ENCODE results near the gene ARHGEF7. TPM values are rescaled to one million over a fixed set of nuclear protein-coding genes. Genes with fewer than 3 reads are reported as not detected.
"Not testable (repeated sequence)": the region's sequence is repeated elsewhere in the genome, so short reads cannot be mapped to it uniquely, and the experiment has no call there.

Gene ARHGEF7, protein sequence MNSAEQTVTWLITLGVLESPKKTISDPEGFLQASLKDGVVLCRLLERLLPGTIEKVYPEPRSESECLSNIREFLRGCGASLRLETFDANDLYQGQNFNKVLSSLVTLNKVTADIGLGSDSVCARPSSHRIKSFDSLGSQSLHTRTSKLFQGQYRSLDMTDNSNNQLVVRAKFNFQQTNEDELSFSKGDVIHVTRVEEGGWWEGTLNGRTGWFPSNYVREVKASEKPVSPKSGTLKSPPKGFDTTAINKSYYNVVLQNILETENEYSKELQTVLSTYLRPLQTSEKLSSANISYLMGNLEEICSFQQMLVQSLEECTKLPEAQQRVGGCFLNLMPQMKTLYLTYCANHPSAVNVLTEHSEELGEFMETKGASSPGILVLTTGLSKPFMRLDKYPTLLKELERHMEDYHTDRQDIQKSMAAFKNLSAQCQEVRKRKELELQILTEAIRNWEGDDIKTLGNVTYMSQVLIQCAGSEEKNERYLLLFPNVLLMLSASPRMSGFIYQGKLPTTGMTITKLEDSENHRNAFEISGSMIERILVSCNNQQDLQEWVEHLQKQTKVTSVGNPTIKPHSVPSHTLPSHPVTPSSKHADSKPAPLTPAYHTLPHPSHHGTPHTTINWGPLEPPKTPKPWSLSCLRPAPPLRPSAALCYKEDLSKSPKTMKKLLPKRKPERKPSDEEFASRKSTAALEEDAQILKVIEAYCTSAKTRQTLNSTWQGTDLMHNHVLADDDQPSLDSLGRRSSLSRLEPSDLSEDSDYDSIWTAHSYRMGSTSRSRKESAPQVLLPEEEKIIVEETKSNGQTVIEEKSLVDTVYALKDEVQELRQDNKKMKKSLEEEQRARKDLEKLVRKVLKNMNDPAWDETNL
- 52.8 and 55.0 TPM in 2 replicates for total RNA-seq
- 31.5 TPM for polyA plus RNA-seq (2012)

DNA sequence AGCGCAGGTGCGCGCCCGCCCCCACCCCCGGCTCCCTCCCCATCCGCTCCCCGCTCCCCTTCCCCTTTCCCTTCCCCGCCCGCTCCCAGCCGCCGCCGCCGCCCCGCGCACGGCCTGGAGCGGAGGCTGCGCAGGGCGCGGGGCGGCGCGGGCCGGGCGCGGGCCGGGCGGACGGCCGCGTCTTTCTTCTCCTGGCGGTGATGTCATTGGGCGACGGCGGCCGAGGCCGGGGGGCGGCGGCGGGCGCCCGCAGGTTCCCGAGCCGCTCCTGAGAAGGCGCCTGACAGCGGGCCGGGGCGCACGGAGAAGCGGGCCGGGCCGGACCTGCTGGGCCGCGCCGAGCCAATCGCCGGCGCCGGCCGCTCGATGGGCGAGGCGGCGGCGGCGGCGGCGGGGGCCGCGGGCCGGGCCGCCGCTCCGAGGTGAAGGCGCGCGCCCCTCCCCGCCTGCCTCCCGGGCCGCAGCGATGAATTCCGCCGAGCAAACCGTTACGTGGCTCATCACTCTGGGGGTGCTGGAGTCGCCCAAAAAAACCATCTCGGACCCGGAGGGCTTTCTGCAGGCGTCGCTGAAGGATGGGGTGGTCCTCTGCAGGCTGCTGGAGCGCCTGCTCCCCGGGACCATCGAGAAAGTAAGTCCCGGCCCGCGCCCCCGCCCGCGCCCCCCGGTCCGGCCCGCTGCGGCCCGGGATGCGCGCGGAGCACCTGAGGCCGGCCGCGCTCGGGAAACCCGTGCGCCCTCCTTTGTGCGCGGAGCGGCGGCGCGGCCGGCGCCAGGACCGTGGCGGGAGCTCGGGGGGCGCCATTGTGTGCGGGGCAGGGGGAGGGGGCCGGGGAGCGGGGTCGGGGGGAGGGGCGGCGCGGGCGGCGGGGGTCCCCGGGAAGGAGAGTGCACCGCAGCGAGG, at the start of gene ARHGEF7:
Gene ARHGEF7, plus strand, starts transcription at position 250 of the 904 bp plus-strand sequence. Its CDS starts 217 bp downstream, at position 467.
- peak; percentile 24 for DNase-seq (ENCODE audit: low read depth)

DNA sequence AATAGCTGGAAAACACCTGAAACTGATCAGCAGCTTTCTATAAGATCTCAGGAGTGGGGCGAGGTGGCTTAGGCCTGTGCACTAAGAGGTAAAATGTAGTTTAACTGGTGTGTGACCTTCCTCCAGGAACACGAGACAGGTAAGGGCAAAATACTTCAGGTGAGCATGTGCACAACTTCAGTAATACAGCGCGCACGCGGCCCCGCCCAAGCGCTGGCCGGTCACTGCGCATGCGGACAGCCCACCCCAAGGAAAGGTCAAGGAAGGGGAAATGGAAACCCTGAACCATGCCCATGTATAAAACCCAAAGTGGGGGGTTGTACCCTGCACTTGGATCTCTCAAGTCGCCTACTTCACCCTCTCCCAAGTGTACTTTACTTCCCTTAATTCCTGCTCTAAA, 49.4 kb upstream of the ARHGEF7 start:
- DNase-seq (ENCODE audit: low read depth) = no peak

DNA sequence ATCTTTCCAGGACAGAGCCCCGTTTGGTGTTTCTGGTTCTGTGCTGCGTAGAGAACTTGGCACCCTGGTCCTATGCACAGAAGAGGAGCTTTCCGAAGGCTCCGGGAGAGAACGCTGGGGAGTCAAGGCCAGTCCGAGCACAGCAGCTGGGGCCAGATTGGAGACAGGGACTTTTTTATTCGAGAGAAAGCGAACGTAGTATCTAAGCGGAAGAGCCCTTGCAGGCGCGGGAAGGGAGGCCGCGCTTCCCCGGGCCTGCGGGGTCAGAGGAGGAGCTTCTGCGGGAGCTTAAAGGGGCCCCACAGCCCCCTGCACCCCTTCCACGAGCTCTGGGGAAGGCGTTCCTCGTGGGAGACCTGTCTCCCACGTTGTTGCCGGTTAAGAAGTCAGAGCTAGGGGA, 48.6 kb upstream of the ARHGEF7 start:
- no peak for DNase-seq (ENCODE audit: low read depth)

DNA sequence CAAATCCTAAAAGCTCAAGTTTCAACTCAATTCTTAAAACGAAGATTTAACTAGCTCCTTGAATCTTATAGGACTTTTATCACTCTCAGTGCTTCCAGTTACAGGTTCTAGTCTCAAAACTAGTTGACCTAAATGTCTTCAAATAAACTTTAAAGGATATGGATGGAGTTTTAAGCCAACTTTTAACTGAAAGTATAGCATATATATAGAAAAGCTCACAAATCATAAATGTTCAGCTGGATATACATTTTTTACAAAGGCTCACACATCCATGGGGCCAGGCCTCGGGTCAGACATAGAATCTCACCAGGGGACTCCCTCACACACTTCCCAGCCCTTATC, 47.1 kb upstream of the ARHGEF7 start:
- no peak for DNase-seq (ENCODE audit: low read depth)

DNA sequence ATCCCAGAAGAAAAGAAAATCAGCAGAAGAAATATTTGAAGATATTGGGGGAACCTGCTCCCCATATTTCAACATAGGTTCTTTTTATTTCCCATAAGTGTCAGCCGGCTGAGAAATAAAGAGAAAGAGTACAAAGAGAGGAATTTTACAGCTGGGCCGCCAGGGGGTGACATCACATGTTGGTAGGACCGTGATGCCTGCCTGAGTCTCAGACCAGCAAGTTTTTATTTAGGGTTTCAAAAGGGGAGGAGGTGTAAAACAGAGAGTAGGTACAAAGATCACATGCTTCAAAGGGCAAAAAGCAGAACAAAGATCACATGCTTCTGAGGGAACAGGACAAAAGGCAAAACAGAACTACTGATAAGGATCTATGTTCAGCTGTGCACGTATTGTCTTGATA, 44.0 kb upstream of the ARHGEF7 start:
- not testable (repeated sequence) for DNase-seq (ENCODE audit: low read depth)

DNA sequence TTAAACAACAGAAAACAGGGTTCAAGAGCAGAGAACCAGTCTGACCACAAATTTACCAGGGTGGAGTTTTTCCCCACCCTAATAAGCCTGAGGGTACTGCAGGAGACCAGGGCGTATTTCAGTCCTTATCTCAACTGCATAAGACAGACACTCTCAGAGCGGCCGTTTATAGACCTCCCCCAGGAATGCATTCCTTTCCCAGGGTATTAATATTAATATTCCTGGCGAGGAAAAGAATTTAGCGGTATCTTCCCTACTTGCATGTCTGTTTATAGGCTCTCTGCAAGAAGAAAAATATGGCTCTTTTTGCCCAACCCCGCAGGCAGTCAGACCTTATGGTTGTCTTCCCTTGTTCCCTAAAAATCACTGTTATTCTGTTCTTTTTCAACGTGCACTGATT, 43.6 kb upstream of the ARHGEF7 start:
- DNase-seq (ENCODE audit: low read depth) = not testable (repeated sequence)

DNA sequence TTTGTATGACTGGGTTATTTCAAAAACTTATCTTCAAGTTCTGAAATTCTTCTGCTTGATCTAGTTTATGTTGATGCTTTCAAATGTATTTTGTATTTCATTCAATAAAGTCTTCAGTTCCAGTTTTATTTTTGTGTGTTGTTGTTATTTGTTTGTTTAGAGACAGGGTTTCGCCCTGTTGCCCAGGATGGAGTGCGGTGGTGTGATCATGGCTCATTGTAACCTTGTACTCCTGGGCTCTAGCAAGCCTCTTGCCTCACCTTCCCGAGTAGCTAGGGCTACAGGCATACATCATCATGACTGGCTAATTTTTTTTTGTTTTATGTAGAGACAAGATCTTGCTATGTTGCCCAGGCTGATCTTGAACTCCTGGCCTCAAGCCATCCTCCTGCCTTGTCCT, 40.3 kb upstream of the ARHGEF7 start:
- DNase-seq (ENCODE audit: low read depth) = no peak

DNA sequence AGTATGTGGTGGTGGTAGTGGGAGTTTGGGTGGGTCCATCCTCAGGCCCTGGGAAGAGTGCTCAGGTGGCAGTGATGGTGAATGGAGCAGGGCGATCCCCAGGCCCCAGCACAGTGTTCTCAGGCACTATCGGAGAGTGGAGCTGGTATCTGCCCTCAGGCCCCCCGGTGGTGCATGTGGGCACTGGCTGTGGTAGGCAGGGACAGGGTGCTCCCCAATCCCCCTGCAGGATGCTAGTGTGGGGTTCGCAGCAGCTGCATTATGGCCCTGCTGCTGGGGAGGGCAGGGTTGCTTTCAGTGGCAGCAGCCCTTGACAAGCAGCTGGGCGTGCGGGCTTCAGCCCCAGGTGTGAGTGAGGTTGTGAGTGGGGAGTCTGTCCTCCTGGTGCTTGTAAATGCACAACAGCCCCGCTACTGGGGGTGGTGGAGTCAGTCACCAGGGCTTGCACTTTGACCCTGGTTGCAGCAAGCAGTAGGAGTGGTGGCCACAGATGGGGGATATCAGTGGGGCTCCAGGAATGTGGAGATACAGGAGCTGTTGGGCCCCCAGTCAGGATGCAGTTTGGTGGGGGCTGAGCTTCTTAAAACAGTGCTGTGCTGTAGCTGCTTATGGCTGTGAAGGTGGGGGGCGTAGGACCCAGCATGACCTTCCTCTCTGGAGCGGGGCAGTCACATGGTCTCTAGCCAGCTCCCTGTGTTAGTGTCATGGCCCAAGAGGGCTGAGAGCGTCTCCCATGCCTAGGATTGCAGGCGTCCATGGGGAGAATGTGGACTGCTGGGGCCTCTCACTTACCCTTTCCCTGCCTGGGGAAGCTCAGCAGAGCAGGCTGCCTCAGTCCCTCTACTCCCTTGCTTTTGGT, 38.7 kb upstream of the ARHGEF7 start:
- no peak for DNase-seq (ENCODE audit: low read depth)

DNA sequence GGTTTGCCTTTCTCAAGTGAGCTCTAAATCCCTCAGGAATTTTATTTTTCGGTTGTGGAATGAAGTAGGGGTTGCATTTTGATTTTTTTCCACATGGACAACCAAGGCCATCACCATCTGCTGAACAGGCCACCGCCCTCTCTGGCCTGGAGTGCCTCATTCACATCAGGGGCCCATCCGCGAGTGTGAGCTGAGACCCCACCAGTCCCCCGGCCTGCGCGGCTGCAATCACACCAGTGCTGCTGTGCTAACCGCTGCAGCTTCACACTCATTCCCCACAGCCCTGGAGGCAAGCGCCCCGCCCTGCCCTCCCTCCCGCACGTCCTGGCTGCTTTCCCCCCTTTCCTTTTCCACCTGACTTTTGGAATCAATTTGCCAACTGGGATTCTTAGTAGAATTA, 35.7 kb upstream of the ARHGEF7 start:
- no peak for DNase-seq (ENCODE audit: low read depth)

DNA sequence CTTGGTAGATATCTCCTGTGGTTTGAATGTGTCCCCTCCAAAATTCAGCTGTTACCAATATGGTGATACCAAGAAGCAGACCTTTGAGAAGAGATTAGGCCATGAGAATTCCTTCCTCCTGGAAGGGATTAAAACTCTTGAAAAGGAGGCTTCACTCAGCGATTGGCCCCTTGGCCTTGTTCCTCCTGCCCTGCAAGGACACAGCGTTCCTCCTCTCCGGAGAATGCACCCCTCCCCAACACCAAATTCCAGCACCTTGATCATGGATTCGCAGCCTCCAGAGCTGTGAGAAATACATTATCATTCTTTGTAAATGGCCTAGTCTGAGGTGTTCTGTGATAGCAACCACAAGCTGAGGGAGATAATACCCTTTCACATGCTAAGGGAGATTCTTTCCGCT, 34.5 kb upstream of the ARHGEF7 start:
- no peak for DNase-seq (ENCODE audit: low read depth)

DNA sequence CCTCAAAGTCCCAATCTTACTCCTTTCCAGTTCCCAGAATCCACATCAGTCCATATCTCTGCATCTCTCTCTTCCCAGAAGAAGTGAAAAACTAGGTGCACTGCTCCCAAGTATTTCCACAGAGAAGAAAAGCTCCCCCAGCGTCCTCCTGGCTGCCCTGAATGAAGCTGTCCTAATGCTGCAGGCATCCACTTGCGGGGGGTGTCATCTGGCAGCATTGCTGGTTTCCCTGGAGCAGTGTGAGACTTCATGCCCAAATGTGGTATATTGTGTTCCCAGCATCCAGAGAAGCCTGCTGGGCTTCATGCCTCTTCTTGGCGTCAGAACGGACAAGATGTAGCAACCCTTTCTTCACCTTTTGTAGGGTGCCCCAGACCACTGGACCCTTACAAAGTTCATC, 32.9 kb upstream of the ARHGEF7 start:
- DNase-seq (ENCODE audit: low read depth) = no peak

DNA sequence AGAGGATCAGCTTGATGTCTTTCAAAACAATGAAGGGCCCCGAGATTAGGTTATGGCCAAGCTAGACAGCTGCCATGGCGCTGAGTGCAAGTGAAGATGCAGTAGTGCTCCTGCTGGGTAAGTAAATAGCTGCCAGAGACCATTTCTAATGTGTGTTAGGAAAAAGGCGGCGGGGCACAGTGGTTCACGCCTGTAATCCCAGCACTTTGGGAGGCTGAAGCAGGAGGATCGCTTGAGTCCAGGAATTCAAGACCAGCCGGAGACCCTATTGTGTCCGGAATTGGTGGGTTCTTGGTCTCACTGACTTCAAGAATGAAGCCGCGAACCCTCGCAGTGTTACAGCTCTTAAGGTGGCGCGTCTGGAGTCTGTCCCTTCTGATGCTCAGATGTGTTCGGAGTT, 32.3 kb upstream of the ARHGEF7 start:
- DNase-seq (ENCODE audit: low read depth) = not testable (repeated sequence)

DNA sequence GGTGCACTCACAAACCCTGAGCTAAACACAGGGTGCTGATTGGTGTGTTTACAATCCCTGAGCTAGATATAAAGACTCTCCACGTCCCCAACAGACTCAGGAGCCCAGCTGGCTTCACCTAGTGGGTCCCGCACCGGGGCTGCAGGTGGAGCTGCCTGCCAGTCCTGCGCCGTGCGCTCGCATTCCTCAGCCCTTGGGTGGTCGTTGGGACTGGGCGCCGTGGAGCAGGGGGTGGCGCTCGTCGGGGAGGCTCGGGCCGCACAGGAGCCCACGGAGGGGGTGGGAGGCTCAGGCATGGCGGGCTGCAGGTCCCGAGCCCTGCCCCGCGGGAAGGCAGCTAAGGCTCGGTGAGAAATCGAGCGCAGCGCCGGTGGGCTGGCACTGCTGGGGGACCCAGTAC, 31.4 kb upstream of the ARHGEF7 start:
- not testable (repeated sequence) for DNase-seq (ENCODE audit: low read depth)

DNA sequence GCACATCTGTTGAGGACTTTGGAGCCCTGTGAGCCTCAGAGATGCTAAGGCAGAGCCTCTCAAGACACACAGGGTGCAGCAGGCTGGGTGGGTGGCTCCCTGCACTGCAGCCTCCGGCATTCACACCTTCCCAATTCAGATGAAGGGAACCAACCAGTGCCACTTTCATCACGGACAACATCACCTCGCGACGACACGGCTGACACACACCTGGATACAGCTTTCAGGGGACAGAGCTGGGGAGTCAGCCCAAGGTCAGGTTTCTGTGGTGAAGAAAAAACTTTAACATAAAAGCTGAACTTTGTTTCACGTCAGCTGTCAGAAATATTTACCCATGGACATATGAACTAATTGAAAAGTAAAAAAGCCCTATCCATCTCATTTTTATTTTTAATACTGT, 24.9 kb upstream of the ARHGEF7 start:
- DNase-seq (ENCODE audit: low read depth) = no peak

DNA sequence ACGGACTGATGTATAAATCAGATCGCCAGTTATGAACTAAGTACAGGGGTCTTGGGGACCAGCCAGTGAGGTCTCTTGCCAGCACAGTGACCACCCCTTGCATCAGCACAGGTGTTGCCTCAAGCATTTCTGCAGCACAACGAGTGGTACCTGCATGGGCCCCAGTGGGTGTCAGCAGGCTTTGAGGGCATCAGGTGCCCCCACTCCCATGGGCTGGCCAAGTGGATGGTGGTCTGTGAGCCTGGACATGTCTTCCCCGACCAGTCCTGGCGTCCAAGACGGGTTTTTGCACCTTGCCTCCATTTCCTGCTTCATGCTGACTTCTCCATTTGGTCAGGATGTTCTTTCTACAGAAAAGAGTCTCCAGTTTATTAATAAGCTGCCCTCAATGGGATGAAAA, 22.4 kb upstream of the ARHGEF7 start:
- DNase-seq (ENCODE audit: low read depth) = no peak

DNA sequence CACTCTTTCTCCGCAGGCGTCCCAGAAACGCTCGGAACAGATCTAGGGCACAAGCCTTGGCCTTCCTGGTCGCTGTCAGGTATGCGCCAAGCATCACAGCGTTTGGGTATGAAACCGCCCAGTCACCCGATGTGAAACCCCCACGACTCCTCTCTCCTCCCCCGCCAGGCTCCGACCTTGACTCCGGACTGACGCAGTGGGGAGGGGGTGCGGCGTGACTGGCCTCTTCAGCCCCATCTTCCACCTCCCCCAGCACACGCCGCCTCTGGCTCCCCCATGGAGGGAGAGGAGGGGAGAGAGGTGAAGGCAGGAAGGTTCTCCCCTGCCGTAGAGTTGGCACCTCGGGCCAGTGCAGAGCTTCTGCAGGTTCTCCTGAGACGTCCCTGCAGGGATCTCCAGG, 22.0 kb upstream of the ARHGEF7 start:
- no peak for DNase-seq (ENCODE audit: low read depth)

DNA sequence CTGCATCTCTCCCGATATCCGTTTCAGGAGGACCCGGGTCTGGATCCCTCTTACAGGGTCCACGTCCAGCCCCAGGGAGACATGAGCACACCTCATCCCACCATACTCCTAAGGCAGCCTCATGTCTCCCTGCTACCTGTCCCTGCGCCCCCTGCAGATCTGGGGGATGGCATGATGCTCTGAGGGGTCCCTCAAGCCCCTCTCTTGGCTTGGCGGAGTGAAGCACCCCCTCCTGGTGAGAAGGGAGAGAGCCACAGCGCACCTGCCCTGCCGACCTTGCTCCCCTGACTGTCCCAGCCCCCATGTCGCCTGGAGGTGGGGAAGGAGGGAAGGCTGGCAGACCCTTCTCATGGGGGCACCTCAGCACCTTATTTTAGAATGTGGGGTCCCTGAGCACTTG, 21.5 kb upstream of the ARHGEF7 start:
- DNase-seq (ENCODE audit: low read depth) = no peak

DNA sequence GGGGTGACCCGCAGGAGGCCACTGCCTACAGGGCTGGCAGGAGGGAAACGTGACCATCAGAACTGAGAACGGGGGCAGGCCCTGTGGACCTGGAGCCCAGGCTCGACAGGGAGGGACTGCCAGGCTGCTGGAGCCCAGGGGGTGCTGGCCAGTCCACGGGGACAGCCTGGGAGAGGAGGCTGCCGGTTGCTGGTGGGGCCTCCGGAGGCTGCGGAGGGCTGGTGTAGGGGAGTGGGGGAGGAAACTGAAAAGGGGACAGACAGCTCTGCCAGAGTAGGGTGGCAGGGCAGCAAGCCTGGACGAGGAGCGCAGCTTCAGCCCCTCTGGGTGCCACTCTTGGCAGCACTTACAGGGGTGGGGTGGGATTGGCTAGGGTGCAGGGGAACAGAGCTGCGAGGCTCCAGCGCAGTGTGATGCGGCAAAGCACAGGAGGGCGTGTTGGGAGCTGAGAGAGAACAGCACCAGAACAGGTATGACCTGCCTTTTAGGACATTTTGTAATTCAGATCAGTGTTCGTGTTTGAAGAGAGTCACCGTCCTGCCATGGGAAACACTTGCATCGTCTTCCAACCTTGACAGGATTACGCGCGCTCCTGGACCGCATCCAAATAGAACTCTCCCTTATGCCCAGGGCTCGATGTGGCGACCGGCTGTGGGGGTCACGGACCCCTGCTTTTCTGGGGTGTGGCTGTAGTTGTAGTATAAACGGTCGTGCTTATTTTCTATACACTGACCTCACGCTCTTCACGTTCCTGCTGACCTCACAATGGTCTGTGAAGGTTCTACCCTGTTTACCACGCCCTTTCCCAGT, 19.9 kb upstream of the ARHGEF7 start:
- no peak for DNase-seq (ENCODE audit: low read depth)

DNA sequence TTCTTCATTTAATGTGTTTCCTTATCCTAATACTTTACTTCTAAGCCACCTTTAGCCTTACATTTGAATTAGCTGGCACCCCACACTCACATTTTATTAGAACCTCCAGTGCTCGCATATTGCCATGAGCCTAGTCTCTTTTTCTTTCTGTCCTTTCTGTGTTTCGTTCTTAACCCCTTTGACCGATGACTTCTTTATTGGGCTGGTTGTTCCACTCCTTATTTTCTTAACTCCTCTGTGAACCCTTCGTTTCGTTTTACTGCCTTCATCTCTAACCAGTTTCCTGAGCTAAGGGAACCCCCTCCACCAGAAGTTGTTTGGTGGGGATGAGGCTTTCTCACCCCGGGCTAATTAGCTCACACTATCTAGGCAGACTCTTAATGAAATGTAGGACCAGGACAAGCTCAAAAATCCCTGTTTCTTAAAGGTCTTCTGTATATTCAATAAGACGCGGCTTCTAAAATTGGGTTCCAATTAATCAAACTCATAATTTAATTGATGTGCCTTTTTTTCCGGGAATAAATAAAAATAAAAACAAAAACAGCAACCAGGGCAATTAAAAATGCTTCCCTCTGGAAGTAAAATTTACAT, 19.1 kb upstream of the ARHGEF7 start:
- no peak for DNase-seq (ENCODE audit: low read depth)
